Raji (cell line): ENCODE data around the gene SRSF2.

Experiments
- POLR2A ChIP-seq: IDR thresholded peaks from 2 replicates; pipeline ENCODE4 v1.6.1; 2011; ENCODE audit warnings: low read depth, low read length, control low read depth; ENCODE audit not compliant: insufficient read depth

SRSF2 gene

DNA sequence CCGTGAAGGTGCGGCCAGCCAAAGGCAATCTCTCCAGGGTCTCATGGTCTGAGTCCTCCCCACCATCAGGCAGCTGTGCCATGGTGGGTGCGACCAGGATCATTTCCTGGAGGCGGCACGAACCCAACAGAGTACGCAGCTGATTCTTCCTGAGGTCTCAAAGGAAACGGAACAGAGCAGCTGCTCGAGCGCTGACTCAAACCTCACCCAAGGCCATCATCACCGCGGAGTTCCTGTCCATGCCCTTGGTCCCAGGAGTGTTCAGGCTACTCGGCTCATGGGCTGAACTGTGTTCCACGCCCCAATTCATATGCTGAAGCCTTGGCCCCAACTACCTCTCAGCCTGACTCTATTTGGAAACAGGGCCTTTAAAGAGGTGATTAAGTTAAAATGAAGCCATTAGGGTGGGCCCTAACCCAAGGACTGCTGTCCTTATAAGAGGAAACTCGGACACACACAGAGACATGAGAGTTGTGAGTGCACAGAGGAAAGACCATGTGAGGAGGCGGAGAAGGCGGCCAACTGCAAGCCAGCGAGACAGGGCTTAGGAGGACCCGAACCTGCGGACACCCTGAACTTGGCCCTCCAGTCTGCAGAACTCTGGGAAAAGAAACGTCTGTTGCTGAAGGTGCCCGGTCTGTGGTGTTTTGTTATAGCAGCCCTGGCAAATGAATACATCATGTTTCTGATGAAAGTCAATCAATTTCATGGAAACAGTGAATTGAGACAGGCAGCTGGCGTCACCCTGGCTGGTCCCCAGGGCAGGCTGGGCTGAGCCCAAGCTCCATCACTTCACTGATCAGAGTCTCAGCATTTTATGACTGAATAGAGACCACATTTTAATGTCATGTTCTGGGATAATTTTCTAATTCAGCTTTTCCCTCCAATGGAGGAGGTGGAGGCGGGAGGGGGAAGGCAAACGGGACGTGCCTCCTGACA, 40.1 kb downstream of the SRSF2 start:
- no peak for TF ChIP-seq POLR2A

DNA sequence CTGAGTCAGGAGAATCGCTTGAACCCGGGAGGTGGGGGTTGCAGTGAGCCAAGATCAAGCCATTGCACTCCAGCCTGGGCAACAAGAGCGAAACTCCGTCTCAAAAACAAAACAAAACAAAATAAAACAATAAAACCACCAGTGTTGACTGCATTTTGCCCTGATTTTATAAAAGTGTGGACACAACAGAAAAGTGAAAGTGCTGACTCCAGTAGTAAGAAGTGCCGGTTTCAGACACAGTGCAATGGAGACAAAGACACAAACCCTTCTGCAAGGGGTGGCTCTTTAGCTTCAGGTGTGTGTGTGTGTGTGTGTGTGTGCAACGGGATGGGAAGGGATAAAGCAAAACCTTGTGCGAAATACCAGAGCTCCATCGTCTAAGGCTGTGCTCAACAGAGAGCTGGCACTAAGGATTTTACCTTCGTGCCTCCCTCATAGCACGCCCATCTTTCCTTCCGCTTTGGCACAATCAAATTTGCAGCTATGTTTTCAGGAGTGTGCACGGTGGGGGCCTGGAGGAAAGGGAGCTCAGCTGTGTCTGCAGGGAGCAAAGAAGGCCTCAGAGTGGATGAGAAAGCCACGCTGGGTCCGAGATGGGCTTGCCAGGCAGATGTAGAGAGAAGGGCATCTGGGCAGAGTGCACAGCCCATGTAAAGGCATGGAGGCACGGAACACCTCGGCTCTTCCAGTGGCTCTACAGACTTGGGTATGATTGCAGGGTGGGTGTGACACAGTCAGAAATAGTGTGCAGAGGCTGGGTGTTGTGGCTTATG, 41.9 kb downstream of the SRSF2 start:
- TF ChIP-seq POLR2A, result no peak

DNA sequence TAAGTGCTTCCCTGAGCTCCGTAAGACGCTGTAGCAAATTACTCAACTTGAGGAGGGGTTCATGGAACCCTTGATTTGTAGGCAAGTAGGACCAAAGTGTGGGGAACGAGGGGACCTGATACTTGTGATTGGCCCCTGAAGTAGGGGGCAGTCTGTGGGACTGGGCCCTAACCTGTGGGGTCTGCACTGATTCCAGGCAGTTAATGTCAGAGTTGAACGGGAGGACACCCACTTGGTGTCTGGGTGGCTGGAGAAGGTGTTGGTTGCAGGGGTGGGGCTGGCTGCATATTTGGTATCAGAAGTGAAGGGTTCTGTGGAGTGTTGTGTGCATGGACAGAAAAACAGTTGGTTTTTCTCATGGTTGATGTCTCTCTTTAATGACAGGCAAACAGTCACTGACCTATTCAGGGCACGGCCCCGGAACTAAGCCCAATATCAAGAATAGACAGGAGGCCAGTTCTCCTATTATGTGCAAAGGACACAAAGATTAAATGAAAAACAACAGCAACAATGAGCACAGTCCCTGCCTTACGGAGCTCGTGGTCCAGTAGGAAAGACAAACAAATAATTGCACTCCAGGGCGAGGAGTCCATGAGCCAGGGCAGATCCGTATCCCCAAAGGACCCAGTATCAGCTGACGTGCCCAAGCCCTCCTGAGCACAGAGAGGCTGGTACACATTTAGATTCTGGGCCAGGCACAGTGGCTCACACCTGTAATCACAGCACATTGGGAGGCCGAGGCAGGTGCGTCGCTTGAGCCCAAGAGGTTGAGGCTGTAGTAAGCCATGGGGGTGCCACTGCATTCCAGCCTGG, 45.5 kb downstream of the SRSF2 start:
- TF ChIP-seq POLR2A, result no peak

DNA sequence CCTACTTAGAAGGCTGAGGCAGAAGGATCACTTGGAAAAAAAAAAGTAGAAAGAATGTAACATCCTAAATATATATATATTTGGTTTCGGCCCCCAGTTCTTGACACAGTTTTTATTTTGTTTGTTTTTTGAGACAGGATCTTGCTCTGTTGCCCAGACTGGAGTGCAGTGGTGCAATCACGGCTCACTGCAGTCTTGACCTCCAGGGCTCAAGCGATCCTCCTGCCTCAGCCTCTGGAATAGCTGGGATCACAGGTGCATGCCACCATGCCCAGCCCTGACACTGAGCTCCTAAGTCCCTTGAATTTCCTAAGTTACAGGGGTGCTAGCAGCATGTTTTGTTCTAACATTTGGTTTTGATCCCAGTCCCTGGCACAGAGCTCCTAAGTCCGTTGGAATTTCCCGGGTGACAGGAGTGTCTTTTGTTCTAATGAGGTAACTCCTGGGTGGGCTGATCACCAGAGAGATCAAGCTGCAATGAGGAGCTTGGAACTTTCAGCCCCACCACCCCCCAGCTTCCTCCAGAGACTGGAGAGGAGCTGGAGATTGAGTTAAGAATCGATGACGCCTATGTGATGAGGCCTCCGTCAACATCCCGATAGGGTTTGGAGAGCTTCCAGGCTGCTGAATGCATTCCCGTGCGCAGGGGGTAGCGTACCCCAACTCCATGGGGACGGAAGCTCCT, 46.4 kb downstream of the SRSF2 start:
- no peak for TF ChIP-seq POLR2A

DNA sequence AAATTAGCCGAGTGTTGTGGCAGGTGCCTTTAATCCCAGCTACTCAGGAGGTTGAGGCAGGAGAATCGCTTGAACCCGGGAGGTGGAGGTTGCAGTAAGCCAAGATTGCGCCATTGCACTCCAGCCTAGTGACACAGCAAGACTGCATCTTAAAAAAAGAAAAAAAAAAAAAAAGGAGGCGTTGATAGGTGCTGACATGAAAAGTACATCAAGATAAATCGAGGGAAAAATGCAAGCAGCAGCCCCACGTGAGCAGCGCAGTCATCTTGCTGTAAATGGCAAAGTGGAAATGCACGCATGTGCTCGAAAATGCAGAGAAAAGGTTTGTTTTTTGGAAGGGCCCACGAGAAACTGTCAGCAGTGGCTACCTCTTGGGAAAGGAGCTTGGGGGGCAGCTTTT, 47.3 kb downstream of the SRSF2 start:
- TF ChIP-seq POLR2A, result no peak

DNA sequence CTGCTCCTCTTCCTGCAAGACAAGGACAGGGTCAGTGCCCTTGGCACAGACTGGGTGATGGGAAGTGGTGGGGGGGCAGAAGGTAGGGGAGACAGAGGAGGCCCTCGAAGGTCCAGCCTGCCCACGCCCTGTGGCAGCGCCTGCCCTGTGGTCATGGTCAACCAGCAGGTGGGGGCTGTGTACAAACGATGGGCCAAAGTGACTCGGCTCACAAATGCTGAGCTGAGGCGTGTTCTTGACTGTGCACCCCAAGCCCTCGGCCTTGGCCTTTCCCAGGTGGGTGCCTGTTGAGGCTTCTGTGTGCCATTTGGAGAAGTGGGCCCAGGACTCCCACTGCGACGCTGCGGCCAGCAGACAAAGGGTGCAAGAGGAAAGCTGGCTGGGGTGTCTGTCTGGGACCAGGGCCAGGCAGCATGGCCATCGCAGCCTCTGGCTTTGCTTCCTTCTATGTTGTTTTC, 48.9 kb downstream of the SRSF2 start:
- TF ChIP-seq POLR2A, result no peak

DNA sequence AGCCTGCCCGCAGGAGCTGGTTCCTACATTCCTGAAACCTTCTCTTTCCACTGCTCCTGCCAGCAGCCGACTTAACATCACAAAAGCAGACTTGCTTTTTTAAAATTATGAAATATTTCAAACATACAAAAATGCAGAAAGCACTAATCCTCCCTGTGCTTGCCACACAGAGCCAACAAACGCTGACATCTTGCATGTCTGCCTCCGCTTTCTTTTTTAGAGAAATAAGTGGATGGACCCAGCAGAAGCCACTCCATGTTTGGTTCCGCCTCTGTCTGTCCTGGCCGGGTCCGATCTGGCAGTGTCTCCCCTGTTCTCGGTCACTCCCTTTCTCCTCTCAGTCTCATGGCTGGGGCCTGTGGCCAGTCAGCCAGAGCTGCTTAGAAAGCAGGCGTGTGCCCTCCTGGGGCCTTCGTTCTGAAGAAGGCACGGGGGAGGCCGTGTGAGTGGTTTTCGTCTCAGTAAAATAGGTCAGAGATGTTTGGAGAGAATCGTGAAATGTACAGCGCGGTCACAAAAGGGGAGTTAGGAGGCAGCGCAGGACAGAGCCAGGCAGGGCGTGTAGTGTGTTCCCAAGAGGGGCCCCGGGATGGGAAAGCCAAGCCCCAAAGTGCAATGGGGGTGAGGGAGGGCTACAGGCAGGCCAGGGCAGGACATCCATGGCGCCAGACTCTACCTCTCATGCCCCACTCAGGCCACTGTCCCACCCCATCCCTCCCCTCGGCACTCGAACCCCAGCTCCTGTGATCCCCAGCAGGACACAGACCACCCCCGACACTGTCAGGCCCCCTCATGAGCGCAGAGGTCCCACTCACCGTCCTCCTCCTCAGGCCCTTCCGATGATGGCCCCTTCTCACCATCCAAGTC, 49.6 kb downstream of the SRSF2 start:
- TF ChIP-seq POLR2A, result no peak

DNA sequence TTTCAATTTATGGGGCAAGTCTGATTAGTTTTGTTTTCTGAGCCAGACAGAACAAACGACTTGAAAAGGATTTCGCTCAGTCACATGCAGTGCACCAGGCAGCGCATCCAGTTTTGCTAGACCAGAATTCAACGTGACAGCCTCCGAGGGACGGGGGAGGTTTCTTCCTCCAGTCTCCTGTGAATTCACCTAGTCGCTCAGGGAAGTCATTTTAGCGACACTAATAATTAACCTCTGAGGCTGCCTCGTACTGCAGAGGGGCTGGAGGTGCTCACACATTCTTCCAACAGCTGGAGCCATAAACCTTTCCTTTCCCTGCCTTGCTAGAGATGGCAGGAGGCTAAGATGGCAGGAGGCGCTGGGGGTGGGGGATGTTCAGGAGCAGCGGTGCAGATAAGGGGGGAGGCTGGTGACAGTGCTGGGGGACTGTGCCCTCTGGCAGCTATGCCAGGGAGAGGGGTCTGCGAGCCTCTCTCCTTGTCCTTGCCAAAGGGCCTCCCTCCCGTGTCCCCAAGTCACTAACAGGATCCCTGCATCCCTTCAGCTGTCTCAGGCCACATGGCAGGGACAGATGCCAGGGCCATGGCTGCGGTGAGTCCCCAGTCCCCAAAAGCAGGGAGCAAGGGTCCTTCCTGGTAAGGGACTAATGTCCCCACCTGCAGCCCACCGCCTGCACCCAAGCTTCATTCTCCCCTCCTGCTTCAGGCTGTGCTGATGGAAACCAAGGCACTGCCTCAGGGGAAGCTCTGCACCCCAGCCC, 50.4 kb downstream of the SRSF2 start:
- no peak for TF ChIP-seq POLR2A

DNA sequence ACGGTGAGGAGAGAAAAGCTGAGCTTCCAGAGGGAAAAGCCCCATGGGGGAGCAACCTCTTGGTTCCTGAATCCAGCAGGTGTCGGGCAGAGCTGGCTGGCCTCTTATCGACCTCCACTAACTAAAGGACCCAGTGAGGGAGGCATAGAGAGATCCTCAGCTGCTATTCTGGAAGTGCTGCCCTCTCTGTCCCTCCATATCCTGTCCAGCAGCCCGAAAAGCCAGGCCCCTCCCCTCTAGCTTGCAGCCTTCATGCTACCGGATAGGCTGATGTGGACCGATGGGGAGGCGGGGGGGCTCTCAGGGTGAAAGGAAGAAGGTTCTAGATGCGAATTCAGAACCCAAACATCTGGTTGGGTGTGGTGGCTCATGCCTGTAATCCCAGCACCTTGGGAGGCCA, 51.3 kb downstream of the SRSF2 start:
- no peak for TF ChIP-seq POLR2A

DNA sequence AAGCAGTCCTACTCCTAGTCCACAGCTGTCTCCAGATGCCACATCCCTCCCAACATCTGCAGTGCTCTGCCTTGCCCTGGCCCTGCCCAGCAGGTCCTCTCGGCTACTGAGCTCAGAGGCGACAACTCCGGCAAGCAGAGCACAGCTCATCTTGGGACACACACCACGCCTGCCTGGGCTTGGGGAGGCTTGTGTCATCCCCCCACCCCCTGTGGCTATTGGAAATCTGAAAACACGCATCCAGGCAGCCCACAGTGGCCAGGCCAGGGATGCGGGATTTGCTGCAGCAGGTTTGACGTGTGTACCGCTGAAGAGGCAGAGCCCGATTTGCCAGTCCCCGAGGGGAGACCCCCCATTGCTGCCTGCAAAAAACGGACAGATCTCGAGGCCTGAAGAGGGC, 51.8 kb downstream of the SRSF2 start:
- TF ChIP-seq POLR2A, result no peak

DNA sequence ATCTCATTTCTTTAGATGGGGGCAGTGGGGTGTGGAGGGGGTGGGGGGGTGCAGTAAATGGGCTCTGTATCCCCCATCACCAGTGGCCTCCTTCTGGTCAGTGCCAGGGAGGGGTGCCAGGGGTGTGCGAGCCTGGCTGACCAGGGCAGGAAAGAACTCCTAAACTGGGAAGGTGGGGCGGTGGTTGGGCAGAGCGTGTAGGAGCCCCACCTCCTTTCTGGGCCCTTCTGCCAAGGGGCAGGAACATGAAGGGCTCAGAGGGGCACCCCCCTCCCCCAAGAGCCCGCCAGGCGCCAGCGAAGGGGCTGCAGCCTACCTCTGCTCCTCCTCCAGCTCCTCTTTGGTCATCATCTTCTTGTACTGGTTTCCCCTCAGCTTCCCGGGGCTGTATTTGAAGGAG, 52.4 kb downstream of the SRSF2 start:
- no peak for TF ChIP-seq POLR2A
